CD4-positive, alpha-beta T cell treated with Interleukin-1 beta for 1 hour (primary cell): ENCODE results near the gene C9orf78.
"Not testable (repeated sequence)": the region's sequence is repeated elsewhere in the genome, so short reads cannot be mapped to it uniquely, and the experiment has no call there.

Experiments used
- DNase-seq, 2 donors: peaks; one replicate each; pipeline ENCODE4 v3.0.0-alpha.2; 2020 to 2022

The C9orf78 gene

DNA sequence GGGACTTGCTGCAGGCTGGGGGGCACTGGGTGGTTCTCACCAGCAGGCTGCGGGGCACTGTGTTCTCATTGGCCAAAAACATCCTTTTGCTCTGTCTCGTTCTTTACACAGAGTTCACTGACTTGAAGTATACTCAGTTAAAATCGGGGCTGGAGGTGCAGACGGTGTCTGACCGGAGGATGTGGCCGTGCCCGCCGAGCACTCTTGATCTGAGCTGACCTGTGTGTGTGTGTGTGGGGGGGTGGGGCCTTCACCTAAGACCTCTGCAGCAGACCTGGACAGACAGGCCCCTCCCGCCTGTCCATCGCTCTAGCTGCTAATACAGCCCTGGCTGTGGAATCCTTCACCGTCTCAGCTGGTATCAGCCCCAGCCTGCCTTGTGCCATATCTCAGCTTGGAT lies 25.0 kb downstream of the C9orf78 start:
- DNase-seq: no peak

DNA sequence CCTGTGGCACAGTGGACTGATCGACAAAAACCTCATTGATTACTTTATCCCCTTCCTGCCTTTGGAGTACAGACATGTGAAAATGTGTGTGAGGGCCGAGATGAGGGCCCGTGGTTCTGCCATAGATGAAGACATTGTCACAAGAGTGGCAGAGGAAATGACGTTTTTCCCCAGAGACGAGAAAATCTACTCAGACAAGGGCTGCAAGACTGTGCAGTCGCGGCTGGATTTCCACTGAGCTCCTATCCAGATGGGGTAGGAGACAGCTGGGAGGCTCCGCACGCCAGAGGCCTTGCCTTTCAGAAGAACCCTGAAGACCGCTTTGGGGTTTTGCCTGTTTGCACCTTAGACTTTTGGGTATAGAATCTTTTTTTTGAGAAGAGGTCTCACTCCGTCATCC lies 25.7 kb downstream of the C9orf78 start:
- no peak for DNase-seq

DNA sequence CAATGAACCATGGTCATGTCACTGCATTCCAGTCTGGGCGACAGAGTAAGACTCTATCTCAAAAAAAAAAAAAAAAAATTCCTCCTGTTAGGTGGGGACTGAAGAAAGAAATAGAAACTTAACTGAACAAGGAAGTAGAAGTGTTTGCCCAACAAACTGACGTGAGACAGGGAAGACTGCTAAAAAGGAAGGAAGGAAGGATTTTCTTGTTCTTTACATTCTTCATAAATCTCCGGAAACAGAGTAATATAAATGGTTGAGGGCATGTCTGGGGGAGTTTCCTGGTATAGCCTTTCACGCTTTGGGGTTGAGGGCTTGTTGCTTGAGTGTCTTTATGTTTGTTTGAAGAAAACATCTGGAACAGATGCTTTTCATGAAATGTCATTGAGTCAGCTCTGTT lies 29.0 kb downstream of the C9orf78 start:
- DNase-seq: no peak

DNA sequence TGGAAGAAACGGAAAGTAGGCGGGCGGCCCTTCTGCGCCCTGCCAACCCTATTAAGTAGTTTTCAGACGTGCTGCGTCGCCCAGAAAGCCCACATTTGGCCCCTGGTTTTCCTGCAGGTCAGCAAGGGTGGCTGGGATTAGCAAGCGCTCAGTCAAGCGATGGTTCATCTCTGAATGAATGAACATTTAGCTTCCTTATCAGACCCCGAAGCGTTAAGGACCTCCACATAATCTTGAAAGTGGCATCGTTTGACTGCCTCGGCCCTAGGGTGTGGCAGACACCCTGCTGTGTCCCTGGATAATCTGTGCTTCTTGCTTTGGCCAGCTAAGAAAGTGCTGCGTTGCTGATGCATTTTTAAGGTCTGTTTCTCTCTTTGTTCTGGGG lies 31.4 kb downstream of the C9orf78 start:
- DNase-seq: no peak

DNA sequence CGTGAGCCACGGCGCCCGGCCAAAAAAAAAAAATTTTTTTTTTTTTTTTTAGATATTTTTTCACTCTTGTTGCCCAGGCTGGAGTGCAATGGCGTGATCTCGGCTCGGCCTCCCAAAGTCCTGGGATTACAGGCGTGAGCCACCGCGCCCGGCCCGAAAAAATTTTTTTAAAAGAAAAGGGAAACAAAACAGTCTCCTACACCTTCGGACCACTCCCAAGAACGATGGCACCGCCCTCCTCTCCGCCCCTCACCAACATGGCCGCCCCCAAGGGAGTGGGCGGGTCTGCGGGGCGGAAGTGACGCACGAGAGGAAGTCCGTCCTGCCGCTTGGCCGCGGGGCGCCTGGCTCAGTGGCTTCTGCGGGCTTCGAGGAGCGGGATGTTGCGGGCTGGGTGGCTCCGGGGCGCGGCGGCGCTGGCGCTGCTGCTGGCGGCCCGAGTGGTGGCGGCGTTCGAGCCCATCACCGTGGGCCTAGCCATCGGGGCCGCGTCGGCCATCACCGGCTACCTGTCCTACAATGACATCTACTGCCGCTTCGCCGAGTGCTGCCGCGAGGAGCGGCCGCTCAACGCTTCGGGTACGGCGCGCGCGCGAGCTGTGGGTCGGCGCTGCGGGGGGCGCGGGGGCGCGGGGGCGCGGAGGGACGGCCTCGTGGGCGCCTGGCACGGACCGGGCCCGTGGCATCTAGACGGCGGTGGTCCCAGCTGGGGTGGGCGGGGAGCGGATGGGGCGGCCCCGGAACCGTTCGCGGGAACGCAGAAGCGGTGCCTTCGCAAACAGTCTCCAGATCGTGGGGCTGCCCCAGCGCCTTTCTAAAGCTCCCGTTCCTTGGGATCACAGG lies 32.0 kb downstream of the C9orf78 start, which contains the start of gene TOR1B:
TOR1B (plus strand) TSS at position 352 of the 843 bp plus-strand sequence; CDS start at position 381, 29 bp downstream.
- peak; percentile 94 to 96 for DNase-seq

DNA sequence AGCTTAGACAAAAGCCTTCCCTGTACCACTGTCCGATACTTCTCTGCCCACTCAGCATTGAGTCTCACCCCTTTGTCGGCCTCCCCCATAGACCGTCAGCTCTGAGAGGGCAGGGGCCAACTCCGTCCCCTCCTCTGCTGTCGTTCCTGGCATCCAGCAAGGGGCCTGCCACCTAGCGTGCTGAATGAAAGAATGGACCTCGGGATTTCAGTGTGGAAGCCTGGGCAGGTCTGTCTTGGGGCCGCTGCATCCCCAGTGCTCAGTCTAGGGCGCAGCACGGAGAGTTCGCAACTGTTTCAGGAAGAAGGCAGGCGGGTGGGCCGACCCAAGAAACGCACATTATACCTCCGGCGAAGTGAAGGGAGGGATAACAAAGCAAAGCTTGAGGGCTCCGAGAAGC lies 33.6 kb downstream of the C9orf78 start:
- DNase-seq: no peak

DNA sequence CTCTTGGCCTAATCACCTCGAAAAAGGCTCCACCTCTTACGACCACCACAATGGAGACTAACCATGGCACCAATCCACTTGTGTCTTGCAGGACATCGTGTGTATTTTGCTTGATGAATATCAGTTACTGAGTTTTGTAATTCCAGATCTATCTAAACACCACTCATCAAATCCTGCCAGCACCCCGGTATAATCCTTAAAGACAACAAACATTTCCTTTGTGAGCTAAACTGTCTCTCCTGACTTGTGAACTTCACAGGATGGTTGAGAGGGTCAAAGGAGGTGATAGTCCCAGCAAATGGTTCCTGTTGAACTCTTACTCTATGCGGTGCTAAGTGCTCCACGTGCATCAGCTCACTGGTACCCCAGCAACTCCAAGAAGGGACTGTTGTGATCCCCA lies 36.1 kb downstream of the C9orf78 start:
- DNase-seq: no peak

DNA sequence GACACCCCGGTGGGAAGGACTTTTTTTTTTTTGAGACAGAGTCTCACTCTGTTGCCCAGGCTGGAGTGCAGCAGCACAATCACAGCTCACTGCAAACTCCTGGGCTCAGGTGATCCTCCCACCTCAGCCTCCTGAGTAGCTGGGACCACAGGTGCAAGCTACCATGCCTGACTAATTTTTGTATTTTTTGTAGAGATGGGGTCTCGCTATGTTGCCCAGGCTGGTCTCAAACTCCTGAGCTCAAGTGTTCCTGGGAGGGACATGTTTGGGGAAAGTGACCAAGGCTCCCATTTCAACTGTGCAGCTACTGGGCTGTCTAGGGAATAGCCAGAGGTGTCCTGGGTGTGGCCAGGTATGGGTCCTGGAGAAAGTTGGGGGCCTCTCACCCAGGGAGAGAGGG lies 39.0 kb downstream of the C9orf78 start:
- DNase-seq: not testable (repeated sequence)

DNA sequence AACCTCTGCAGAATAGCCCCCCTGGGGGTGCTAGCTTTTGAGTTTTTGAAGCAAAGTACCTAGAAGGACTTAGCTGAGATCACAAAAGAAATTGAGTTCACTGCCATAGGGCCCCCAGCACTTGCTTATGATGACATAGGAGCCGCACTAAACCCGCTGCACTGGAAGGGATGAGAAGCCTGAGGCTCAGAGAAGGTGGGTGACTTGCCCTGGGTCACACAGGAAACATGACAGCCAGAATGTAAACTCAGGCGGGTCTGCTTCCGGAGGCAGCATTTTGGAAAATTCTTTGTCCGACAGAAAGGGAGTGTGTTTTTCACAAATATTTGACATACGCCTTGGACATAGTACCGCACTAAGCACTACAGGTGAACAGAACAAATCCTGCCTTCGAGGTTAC lies 40.5 kb downstream of the C9orf78 start:
- DNase-seq: no peak

DNA sequence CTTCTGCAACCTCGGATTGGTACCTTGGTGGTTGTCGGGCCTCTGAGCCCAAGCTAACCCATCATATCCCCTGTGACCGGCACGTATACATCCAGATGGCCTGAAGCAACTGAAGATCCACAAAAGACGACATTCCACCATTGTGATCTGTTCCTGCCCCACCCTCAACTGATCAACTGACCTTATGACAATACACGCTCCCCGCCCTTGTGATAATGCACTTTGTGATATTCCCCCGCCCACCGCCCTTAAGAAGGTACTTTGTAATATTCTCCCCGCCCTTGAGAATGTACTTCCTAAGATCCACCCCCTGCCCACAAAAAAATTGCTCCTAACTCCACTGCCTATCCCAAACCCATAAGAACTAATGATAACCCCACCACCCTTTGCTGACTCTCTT lies 48.6 kb downstream of the C9orf78 start:
- no peak for DNase-seq

DNA sequence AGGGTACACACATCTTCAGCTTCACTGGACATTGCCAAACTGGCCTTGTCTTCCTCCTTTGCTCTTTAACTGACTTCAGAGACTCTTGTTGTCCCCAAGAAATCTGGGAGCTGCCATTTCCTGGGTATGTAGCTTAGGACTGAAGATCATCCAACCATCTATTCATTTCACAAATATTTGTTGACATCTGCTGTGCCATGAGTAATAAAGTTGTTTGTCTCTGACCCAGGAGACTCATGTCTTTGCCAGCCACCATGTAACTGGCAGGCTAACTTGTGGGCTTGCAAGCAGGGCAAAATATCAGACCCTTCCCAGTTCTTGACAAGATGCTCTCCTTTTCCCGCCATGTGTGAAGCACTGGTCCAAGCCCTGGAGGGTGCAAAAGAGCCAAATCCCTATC lies 49.2 kb downstream of the C9orf78 start:
- no peak for DNase-seq

DNA sequence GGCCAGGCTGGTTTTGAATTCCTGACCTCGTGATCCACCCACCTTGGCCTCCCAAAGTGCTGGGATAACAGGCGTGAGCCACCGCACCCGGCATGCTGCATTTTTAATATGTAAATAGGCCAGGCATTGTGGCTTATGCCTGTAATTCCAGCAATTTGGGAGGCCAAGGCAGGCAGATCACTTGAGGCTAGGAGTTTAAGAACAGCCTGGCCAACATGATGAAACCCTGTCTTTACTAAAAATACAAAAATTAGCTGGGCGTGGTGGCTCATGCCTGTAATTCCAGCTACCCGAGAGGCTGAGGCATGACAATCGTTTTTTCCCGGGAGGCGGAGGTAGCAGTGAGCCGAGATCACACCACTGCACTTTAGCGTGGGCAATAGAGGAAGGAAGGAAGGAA lies 50.1 kb downstream of the C9orf78 start:
- not testable (repeated sequence) for DNase-seq

DNA sequence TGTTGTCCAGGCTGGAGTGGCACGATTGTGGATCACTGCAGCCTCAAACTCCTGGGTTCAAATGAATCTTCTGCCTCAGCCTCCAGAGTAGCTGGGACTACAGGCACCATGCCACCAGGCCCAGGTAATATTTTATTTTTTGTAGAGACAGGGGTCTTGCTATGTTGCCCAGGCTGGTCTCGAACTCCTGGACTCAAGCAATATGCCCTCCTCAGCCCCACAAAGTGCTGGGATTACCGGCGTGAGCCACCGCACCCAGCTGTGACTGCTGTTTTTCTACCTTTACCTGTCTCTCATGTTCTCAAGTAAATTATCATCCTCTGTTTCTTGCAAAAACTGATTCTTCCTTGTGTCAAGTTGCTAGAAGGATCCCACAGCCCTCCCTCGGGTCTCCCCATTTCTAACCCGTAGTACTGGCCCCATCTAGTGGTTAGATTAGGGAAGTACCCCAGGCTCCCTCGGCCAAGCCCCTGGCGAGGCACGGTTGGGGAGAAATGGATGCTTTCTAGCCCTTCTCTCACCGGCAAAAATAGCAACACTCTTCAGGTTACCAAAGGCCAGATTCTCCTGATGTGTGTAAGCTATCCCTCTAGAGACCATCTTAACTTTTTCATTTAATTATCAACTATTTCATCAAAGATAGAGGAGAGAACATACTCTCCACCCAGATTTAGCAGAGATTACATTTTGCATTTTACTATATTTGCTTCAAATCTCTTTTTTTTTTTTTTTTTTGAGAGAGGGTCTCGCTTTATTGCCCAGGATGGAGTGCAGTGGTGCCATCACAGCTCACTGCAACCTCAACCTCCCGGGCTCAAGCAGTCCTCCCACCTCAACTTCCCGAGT lies 51.3 kb downstream of the C9orf78 start:
- DNase-seq: peak; percentile 73 to 82

DNA sequence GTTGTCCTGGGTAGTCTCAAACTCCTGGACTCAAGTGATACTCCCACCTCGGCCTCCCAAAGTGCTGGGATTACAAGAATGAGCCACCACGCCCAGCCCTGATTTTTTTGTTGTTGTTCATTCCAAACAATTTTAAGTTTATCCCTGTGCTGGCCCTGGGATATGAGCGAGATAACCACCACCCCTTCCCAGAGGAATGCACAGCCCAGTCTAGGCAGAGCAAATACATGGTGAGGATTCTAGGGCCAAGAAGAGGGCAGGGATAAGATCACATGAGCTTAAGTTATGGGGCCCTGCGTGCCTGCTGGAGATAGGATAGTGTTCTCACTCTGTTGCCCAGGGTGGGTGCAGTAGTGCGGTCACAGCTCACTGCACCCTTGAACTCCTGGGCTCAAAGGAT lies 53.1 kb downstream of the C9orf78 start:
- no peak for DNase-seq

DNA sequence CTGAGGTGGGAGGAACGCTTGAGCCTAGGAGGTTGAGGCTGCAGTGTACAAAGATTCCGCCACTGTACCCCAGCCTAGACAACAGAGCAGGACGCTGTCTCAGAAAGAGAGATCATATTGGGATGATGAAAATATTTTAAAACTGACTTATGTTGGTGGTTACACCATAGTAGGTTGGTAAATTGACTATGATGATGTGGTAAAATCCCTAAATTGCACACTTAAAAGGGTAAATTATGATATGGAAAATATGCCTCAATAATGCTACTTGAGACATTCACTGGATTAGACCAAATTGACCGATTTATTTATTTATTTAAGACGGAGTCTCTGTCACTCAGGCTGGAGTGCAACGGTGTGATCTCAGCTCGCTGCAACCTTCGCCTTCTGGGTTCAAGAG lies 53.9 kb downstream of the C9orf78 start:
- no peak for DNase-seq

DNA sequence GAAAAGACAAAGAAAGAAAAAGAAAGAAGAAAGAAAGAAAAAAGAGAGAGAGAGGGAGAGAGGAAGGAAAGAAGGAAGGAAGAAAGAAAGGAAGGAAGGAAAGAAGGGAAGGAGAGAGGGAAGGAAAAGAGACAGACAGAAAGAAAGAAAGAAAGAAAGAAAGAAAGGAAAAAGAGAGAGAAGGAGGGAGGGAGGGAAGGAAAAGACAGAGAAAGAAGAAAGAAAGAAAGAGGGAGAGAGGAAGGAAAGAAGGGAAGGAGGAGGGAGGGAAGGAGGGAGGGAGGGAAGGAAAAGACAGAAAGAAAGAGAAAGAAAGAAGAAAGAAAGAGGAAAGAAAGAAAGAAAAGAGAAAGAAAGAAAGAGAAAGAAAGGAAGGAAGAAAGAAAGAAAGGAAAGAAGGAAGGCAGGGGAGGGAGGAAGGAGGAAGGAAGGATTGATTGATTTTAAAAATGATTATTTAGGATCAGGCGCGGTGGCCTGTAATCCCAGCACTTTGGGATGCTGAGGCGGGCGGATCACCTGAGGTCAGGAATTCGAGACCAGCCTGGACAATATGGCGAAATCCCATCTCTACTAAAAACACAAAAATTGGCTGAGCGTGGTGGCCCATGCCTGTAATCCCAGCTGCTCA lies 55.4 kb downstream of the C9orf78 start:
- DNase-seq: no peak

DNA sequence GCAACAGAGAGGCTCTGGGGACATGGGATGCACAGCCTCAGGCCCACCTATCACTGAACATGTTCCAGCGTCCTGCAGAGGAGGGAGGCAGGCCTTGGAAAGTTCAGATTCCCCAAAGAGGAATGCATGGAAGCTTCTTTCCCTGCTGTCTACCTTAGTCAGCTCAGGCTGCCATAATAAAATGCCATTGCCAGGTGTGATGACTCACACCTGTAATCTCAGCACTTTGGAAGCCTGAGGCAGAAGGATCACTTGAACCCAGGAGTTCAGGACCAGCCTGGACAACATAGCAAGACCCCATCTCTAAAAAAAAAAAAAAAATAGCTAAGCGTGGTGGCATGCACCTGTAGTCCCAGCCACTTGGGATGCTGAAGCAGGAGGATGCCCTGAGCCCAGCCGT lies 56.6 kb downstream of the C9orf78 start:
- DNase-seq: no peak

DNA sequence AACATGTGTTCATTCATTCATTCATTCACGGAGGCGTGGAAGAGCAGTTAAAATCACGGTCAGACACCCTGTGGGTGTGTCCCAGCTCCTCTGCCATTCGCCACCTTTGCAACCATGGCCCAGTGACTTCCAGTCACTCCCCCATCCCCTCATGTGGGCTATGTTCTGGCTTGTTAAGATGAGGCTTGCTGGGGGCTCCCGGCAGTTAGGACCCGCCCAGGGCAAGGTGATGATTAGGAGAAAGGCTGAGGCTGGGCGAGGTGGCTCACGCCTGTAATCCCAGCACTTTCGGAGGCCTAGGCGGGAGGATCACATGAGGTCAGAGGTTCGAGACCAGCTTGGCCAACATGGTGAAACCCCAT lies 57.3 kb downstream of the C9orf78 start:
- DNase-seq: peak in 1 of 2 donors; percentile 20
